Panc1 (cell line): ENCODE results near the gene C4BPA.

Experiments
- CTCF ChIP-seq: fragments of 450-650 bp; IDR thresholded peaks from 2 replicates; pipeline ENCODE4 v1.5.1; 2017; ENCODE audit warnings: mild to moderate bottlenecking
- POLR2AphosphoS5 ChIP-seq: IDR thresholded peaks from 2 replicates; pipeline ENCODE4 v1.6.1; 2012; ENCODE audit warnings: mild to moderate bottlenecking, low read depth, low read length, moderate library complexity

GRCh38 chr1:207077012-207077411, 27.0 kb upstream of the C4BPA start:
- TF ChIP-seq CTCF = no peak
- TF ChIP-seq POLR2AphosphoS5 = no peak
